ENCODE data around the gene TPI1. TPM values are rescaled to one million over a fixed set of nuclear protein-coding genes. Genes with fewer than 3 reads are reported as not detected.

The TPI1 gene
- polyA plus RNA-seq (ENCODE audit: insufficient read length in 10 of 10) = 1,000 to 10,000 TPM in 3 of 10 donors, 100 to 1,000 TPM in 7; 716 to 1,072 (median 910) TPM
- long read RNA-seq, donor 1, transcript TPI1-201 (7 exons, 1,763 nt) = major isoform, 504 of 696 reads
- long read RNA-seq, donor 1, partial matches to known transcripts = 153 of 696 reads
- long read RNA-seq, donor 1, other reads (novel, unspliced or antisense) = 33 of 696 reads
- long read RNA-seq, donor 2, transcript TPI1-201 (7 exons, 1,763 nt) = major isoform, 488 of 661 reads
- long read RNA-seq, donor 2, partial matches to known transcripts = 143 of 661 reads
- long read RNA-seq, donor 2, other reads (novel, unspliced or antisense) = 28 of 661 reads
- long read RNA-seq, donor 3, partial matches to known transcripts = 0 of 1 reads
- long read RNA-seq, donor 3, other reads (novel, unspliced or antisense) = 0 of 1 reads
- long read RNA-seq, donor 4, transcript TPI1-204 (2 exons, 427 nt) = minor isoform, 6 of 574 reads
- long read RNA-seq, donor 4, transcript TPI1-201 (7 exons, 1,763 nt) = major isoform, 386 of 574 reads
- long read RNA-seq, donor 4, partial matches to known transcripts = 136 of 574 reads
- long read RNA-seq, donor 4, other reads (novel, unspliced or antisense) = 45 of 574 reads
- long read RNA-seq, donor 5, transcript TPI1-204 (2 exons, 427 nt) = minor isoform, 9 of 784 reads
- long read RNA-seq, donor 5, transcript TPI1-201 (7 exons, 1,763 nt) = major isoform, 532 of 784 reads
- long read RNA-seq, donor 5, partial matches to known transcripts = 157 of 784 reads
- long read RNA-seq, donor 5, other reads (novel, unspliced or antisense) = 83 of 784 reads
- long read RNA-seq, donor 6, transcript TPI1-204 (2 exons, 427 nt) = minor isoform, 13 of 798 reads
- long read RNA-seq, donor 6, transcript TPI1-201 (7 exons, 1,763 nt) = major isoform, 541 of 798 reads
- long read RNA-seq, donor 6, partial matches to known transcripts = 193 of 798 reads
- long read RNA-seq, donor 6, other reads (novel, unspliced or antisense) = 51 of 798 reads
- long read RNA-seq, donor 7, transcript TPI1-201 (7 exons, 1,763 nt) = major isoform, 416 of 573 reads
- long read RNA-seq, donor 7, partial matches to known transcripts = 126 of 573 reads
- long read RNA-seq, donor 7, other reads (novel, unspliced or antisense) = 27 of 573 reads
- long read RNA-seq, donor 8, transcript TPI1-201 (7 exons, 1,763 nt) = major isoform, 239 of 352 reads
- long read RNA-seq, donor 8, partial matches to known transcripts = 98 of 352 reads
- long read RNA-seq, donor 8, other reads (novel, unspliced or antisense) = 10 of 352 reads
- long read RNA-seq, donor 9, transcript TPI1-201 (7 exons, 1,763 nt) = major isoform, 80 of 80 reads
- long read RNA-seq, donor 9, partial matches to known transcripts = 0 of 80 reads
- long read RNA-seq, donor 9, other reads (novel, unspliced or antisense) = 0 of 80 reads

GRCh38 chr12:6867413-6868210 is at the start of gene TPI1:
Gene TPI1, plus strand, starts transcription at chr12:6867531. Its CDS starts 36 bp downstream, at chr12:6867567.
- peak; percentile 79 to 93 (median 89) for DNase-seq

GRCh38 chr12:6817662-6818157 is 49.6 kb upstream of the TPI1 start:
- no peak for DNase-seq

GRCh38 chr12:6818222-6818621 is 49.1 kb upstream of the TPI1 start:
- no peak for DNase-seq

DNA sequence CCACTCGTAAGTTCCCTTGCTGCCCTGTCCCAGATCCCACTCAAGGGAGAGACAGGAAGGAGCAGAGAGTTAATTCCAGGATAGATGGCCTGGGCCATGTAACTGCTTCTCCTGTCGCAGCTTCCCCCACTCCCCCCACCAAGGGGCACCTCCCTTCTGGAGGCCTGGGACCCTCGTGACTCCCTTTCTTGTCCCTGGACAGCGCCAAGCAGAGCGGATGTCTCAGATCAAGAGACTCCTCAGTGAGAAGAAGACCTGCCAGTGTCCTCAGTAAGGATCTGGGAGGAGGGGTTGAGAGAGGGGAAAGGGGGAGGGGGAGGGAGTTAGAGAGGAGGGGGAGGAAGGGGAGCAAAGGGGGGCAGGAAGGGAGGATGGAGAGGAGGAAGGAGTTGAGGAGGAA is 48.7 kb upstream of the TPI1 start:
- no peak for DNase-seq

DNA sequence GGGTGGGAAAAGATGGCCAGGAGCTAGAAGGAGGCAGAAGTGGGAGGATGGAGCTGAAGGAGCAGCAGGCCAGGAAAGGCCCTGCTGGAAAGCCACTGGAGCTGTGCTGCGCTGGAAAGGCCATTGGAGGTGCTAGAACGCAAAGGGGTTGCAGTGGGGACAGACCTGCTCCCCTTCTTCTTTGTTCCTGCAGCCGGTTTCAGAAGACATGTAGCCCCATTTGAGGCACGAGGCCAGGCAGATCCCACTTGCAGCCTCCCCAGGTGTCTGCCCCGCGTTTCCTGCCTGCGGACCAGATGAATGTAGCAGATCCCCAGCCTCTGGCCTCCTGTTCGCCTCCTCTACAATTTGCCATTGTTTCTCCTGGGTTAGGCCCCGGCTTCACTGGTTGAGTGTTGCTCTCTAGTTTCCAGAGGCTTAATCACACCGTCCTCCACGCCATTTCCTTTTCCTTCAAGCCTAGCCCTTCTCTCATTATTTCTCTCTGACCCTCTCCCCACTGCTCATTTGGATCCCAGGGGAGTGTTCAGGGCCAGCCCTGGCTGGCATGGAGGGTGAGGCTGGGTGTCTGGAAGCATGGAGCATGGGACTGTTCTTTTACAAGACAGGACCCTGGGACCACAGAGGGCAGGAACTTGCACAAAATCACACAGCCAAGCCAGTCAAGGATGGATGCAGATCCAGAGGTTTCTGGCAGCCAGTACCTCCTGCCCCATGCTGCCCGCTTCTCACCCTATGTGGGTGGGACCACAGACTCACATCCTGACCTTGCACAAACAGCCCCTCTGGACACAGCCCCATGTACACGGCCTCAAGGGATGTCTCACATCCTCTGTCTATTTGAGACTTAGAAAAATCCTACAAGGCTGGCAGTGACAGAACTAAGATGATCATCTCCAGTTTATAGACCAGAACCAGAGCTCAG is 48.0 kb upstream of the TPI1 start:
- no peak for DNase-seq

GRCh38 chr12:6820166-6820565 is 47.2 kb upstream of the TPI1 start:
- DNase-seq = no peak

DNA sequence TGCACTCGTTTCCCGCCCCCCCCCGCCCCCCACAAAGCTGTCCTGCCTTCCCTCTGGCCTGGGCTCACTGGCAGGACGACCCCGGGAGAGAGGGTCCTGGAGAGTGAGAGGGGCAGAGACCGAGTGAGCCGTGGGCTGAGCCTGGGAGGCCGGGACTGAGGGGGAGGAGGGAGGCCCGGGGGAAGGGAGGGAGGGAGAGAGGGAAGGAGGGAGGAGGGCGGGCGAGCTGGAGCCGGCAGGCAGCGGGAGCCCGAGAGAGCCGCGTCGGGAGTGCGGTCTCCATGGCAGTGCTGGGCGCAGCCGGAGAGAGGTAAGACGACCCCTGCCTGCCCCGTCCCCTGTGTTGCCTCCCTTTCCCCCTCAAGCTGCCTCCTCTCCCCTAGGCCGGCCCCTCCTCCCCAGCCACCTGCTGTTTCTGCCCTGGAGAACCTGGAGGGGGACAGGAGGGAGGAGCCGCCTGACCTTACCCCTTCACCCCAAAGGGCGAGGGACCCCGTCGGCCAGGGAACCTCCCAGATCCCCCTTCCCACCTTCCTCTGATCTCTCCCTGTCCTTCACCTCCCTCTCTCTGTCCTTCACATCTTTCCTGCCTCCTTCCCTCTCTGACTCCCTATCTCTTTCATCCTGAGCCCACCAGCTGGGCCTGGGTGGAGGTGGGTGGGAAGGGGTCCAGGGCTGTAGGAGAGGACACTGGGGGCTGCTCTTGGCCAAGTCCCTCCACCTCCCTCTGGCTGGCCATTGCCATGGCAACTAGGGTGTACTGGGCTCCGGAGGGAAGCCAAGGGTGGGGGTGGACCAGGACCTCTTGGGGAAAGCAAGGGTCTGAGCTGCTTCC is 45.5 kb upstream of the TPI1 start, which contains the start of gene GPR162:
Gene GPR162, plus strand, starts transcription at position 231 of the 835 bp plus-strand sequence. CDS start 2,078 bp downstream, outside the sequence.
- DNase-seq = peak in 2 of 3 donors; percentile 78 to 93

DNA sequence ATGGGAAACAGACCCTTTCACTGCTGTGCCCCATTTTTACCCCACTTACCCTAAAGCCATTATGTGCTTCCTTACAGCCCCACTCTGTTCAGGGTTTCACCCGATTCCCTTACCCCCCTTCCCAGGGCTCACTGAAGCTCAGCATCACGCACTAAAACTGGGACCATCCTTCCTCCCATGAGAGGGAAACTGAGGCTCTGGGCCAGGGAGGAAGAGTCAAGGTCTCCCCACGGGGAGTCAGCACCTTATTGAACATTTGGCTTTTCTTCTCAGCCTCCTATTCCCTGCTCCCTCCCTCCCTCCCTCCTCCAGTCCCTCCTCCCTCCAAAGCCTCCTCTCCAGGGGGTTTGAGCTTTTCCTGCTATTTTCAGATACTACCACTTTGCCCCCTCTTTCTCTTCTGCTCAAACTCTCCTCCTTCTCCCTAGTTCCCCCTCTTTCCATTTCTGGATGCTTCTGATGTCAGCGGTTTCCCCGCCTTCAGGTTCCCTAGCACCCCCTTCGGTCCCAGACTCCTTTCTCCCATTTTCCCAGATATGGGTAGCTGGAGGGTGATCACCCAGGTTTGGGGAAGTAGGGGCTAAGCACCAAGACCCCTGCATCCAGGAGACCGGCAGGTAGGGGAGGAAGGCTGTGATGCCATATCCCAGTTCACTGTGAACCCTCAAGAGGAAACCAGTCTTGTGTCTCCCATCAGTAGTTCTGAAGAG is 44.8 kb upstream of the TPI1 start:
- no peak for DNase-seq

DNA sequence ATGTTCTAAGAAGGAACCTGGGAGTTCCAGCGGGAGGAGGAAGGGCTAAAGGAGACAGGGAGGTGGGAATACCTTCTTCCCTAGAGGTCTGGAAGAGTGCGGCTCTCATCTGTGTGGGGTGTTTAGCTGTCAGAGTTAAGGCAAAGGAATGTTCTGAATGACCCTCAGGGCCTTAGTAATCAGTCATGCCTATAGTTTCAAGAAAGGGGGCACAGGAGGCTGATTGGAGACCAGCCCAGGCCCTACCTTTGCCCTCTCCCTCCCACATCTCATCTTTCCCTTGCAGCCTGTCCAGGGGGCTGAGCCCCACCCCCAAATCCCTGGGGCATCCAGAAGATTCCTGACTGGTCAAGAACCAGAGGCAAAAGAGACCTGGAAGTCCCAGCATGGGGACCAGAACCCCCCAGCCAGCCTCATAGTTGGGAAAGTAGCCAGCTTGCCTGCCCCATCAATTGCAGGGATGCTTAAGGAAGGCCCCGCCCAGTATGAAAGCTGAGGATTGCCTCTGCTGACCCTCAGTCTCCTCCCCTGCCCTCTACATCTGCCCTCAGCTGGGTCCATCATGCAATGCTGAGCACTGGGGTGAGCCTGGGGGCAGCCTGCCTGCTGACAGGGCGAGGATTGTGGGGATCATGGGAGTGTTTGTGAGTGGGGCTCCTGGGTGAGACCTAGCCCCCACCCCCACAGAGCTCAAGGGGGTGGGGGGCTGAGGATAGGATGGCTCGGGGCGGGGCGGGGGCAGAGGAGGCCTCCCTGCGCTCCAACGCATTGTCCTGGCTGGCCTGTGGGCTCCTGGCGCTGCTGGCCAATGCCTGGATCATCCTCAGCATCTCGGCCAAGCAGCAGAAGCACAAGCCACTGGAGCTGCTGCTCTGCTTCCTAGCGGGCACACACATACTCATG is 43.9 kb upstream of the TPI1 start:
- DNase-seq = no peak

DNA sequence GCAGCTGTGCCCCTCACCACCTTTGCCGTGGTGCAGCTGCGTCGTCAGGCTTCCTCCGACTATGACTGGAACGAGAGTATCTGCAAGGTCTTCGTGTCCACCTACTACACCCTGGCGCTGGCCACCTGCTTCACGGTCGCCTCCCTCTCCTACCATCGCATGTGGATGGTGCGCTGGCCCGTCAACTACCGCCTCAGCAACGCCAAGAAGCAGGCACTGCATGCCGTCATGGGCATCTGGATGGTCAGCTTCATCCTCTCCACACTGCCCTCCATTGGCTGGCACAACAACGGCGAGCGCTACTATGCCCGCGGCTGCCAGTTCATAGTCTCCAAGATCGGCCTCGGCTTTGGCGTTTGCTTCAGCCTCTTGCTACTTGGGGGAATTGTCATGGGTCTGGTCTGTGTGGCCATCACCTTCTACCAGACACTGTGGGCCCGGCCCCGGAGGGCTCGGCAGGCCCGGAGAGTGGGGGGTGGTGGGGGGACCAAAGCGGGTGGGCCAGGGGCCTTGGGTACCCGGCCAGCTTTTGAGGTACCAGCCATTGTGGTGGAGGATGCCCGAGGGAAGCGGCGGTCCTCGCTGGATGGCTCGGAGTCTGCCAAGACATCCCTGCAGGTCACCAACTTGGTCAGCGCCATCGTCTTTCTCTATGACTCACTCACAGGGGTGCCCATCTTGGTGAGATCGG is 43.1 kb upstream of the TPI1 start:
- DNase-seq = peak in 1 of 3 donors; percentile 11

DNA sequence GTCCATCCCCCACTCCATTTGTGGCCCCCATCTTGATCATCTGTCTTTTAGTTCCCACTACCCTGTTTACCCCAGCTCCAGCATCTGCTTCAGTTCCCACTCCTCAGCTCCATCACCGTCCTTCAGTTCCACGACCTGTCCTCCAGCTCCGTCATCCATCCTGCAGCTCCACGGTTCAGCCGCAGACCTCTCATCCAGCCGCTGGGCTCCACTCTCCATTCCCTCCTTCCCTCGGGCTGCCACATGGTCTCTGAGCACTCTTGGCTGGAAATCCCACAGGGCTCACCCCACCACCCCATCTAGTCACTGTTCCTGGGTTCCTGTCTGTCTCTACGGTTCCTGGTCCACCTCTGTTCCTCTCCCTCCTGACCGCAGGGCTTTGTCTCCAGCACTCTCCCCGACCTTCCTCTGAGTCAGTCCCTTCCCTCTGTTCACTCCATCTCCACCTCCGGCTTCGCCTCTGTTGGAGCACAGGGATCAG is 42.4 kb upstream of the TPI1 start:
- no peak for DNase-seq

DNA sequence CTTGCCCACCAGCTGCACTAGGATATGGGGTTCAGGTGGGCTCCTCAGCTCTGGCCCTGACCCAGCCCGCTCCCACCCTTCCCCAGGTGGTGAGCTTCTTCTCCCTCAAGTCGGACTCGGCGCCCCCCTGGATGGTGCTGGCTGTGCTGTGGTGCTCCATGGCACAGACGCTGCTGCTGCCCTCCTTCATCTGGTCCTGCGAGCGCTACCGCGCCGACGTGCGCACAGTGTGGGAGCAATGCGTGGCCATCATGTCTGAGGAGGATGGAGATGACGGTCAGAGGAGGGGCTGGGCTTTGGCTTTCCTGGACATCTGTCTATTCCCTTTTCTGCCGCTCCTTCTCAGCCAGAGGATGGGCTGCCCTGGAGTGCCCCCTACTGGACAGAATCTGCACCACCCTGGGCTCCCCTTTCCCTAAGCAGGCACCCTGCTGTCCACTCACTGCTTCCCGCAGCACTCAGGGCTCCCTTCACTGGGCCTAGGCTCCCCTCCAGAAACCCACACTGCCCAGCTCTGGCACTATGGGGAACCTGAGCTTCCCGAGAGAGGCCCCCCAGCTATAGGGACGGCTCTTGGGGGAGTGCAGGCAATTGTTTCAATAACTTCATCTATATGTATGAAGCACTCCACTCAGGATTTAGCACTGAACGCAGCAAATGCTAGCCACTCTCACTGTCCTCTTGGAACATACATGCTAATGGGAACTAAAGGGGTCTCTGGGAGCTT is 41.8 kb upstream of the TPI1 start:
- peak; percentile 85 to 96 (median 93) for DNase-seq

DNA sequence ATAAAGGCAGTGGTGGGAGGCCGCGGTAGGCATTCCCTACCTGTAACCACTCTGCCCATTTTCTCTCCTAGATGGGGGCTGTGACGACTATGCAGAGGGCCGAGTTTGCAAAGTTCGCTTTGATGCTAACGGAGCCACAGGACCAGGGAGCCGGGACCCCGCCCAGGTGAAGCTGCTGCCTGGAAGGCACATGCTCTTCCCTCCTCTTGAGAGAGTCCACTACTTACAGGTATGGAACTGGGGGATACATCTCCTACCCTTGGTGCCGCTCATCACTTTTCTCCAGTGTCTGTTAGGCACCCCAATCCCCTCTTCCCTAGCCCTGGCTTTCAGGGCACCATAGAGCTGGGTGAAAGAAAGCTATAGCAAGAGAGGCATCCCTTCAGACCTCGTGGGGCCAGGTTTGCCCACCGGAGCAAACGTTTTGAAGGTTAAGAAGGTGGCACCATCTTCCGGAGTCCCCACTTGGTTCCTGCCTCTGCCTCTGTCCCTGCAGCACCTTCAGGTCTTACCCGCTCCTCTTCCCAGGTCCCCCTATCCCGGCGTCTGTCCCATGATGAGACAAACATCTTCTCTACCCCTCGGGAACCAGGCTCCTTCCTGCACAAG is 41.1 kb upstream of the TPI1 start:
- DNase-seq = no peak

DNA sequence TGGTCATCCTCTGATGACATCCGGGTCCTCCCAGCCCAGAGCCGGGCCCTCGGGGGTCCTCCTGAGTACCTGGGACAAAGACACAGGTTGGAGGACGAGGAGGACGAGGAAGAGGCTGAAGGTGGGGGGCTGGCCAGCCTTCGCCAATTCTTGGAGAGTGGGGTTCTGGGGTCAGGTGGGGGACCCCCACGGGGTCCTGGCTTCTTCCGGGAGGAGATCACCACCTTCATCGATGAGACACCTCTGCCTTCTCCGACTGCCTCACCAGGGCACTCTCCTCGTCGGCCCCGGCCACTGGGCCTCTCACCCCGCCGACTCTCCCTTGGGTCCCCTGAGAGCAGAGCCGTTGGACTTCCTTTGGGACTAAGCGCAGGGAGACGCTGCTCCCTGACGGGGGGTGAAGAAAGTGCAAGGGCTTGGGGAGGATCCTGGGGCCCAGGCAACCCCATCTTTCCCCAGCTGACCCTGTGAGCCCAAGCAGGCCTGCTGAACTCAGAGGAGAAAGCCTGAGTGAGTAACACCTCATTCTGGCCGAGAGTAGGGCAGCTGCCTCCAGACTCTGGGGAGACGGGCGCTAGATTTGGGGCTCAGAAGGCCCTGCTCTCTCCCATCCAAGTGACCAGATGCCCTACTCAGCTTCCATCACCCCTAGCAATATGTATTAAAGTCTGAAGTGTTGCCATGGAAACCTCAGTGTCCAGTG is 40.4 kb upstream of the TPI1 start:
- no peak for DNase-seq

Data from muscle of back (tissue), 13 donors.